GM19043 (cell line): ENCODE measurements around the gene ASPSCR1.

ENCODE experiments used
- ATAC-seq: cut with Tn5 transposase; IDR thresholded peaks from one replicate; pipeline ENCODE4 v1.9.1; 2021; ENCODE audit warnings: low read depth; ENCODE audit not compliant: unreplicated experiment

Gene ASPSCR1

GRCh38 chr17:81958633-81959342, 18.6 kb upstream of the ASPSCR1 start:
- ATAC-seq = no peak

DNA sequence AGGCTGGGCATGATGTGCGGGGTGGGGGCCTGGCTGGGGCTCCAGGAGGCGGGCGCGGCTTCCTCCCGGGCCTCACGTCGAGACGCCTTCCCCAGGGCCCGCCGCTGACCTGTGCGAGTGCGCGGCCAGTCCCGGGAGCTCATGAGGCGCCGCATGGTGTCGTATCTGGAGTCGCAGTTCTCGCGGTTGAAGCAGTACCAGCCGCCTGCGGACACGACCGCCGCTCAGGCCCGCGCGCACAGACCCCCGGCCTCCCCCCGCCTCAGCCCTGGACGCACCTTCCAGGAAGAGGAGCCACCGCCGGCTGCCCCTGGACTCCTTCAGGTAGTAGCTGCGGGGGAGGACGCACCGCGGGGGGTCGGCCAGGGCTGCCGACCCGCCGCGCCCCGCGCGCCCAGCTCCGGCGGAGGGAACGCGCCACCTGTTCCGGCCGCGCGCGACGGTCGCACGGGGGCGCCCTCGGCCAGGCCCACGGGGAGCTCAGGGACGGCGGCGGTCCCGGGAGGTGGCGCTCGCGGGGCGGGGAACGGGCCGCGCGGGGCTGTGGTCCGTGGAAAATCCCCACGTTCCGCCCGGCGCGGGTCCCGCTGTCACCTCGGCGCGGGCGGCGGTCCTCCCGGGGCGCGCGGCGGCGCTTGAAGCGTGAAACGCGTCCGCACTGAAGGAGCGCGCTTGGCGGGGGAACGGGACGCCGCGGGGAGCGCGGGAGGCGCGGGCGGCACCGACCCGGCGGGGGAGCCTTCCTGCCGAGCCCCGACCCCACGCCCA, 17.9 kb upstream of the ASPSCR1 start:
- ATAC-seq = no peak

DNA sequence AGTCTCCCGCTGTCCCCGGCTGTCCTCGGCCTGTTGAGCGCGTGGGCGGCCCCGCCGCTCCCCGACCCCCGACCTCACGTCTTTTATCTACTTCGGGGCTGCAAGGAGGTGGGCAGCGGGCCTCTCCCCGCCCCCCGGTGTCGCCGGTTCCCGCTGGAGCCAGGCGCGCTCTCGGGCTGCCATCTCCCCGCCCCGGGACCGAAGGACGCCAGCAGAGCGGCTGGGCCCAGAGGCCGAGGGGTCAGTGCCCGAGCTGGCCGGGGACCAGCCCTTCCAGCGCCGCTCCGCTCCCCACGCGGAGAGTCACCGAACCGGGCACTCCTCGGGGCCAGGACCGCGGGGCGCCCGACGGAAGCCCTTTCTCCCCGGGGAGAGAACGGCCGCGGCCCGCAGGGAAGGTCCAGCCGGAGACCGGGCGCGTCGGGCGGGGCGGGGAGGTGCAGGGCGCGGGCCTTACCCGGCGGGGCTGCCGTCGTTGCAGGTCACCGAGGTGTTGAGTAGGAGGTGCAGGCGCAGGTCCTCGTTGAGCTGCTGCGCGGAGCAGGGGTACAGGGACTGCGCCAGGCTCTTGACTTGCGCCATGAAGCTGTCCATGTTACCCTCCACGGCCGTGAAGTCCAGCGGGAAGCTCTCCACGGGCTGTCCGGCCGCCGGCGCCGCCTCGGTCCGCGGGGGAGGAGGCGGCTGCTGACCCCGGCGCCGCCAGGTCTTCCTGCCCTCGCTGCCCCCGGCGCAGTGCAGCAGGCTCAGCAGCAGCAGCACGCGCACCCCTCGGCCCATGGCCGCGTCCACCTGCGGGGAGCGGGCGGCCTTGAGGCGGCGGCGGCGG, 17.1 kb upstream of the ASPSCR1 start:
- ATAC-seq = no peak

- ATAC-seq = no peak
These were observed 16.3 kb upstream of the ASPSCR1 start, which contains the start of gene NOTUM for GRCh38 chr17:81961087-81961511. NOTUM (minus strand) TSS chr17:81961187; CDS start chr17:81960909, 278 bp downstream.

DNA sequence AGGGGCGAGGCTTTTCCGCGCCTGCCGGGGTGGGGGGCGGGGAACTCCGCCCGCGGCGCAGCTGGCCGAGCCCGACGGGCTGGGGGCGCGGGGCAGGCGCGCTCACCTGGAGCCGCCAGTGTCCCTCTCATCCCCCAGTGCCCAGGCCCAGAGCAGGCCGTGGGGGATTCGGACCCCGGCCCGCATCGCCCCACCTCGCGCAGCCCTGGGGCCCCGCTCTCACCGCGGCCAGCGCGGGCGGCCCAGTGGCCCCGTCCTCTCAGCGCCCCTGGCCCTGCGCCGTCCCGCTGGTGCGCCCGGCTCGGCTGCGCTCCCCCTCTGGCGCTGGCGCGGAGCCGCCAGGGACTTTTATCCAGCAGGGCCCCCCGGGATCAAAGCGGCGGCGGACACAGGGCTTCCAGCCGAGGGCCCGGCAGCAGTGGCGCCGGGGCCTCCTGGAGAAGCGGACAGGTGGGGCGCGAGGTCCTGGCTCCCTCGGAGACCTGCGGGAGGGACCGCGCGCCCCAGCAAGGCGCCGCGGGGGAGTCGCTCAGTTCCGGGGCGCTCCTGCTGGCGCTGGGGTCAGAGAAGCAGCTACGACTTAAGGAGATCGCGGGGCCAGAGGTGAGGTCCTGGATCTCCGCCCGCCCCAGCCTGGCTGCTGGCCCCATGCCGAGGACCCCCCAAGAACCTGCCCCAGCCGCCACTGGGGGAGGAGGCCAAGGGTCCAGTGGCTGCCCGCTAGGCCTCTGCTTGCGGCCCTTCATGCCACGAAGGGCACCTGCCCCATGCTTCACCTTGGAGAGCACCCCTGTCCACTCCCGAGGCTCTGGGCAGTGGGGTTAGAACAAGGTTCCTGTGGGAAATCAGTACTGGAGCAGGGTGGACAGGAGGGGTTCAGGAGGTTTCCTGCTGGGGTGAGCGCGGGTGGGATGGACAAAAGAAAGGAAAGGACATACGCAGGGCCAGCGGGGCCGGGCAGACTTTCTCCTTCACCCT, 15.6 kb upstream of the ASPSCR1 start:
- ATAC-seq = no peak

DNA sequence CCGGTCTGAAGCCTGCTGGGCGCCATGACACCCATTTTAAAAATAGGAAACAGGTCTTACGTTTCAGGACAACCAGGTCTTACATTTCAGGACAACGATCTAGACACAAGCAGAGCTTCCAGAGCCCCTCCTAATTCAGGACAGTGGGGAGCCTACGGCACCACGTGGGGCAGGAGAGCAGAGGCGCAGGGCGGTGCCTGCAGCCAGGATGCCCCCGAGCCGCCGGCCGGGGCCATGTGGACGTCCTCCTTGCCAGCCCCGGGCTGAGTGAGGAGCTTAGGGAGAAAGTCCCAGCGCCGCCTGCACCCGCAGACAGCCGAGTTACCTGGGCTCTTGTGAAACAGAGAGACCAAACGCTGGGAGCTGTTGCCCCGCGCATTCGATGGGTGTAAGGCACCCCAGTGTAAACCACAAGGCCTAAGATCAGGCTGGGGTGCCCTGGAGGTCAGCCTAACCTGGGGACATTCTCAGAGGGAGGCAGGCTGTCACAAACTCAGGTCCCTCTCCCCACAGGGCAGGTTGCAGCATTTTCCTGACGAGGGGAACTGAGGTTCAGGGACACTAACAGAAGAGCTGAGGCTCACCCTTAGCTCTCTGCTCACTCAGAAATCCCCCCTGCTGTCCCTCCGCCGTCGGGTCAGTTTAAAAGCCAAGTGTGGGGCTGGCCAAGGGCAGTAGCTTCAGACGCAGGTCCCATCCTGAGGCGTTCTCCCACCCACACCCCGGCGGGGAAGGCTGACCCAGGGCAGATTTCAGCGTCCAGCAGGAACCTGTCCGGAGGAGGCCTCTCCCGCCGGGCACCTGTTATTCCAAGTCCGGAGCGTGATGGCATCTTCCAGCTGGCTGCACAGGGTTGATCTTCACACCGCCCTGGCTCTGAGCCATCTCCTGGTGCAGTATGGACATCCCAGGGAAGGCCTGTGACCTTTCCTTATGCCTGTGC, 14.7 kb upstream of the ASPSCR1 start:
- ATAC-seq = no peak

DNA sequence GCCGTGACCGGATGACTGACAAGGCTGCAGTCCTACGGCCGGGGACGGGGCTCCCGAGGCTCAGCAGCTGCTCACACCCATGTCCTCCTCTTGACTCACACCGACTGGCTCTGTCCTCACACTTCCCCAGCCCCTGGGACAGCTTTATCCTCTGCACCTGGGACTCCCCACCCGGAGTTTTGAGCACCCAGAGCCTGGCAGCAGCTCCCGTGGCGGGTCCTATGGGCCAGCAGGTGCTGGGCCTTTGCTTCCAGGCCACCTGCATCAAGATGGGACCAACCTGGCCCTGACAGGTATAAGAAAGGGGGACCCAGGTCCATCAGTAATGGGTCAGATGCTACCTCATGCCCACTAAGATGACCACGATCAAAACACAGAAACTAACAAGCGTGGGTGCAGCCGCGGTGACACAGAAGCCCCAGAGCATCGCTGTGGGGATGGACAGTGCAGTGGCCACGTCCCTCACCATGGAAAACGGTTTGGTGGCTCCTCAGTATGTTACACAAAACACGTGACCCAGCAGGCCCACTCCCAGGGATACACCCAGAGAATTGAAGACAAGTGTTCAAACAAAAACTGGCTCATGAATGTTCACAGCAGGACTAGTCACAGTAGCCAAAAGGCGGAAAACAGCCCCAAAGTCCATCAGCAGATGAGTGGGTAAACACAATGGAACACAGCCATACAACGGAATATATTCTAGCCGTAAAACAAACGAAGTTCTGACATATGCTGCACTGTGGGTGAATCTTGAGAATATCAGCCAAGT, 13.2 kb upstream of the ASPSCR1 start:
- no peak for ATAC-seq

DNA sequence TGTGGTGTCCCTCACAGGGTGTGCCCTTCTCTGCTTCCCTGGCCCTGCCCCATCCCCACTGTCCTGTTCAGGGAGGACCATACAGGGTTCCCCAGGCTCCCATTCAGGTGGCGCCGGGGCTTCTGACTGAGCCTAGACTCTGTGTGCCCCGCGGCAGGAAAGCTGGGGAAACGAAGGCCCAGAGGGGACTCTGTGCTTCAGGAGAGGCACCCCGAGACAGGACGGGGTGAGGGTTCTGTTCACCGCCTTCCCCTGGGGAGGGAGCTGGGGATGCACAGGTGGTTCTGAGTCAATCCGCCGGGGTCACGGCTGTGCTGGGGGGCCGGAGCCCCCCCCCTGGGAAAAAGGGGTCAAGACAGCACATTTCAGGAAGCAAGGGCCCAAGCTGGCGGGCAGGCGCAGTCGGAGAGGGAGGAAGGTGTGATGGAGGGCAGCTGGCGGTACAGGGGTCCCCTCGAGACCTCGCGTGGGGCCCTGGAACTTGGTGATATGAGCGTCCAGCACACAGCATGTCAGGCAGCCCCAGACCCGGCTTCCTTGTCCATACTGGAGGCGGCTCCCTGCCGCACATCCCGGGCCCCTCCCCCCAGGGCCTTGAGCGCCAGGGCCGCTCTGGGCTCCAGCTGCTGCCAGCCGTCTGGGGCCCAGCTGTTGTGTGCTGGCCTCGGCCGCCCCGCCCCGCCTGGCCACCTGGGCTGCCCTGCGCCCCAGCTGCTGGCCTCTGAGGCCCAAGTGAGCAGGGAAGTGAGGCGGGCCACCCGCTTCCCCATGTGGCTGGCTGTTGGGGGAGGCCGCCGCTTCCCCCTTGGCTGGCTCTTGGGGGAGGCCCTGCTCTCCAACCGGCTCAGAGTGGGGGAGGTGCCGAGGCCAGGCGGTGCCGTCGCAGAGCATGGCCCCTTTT, 10.8 kb upstream of the ASPSCR1 start:
- ATAC-seq = no peak

DNA sequence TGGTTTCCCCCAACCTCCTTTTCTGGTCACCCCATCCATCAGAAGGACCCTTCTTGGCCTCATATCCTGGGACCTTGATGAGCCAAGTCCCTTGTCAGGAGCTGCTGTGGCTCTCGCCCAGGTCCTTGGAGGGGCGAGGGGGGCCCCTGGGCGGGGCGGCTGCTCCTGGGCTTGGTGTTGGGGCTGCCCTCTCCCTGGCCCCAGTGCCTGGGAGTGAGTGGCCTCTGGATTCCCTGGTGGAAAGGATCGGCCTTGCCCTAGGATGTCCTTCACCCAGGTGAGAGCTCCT, 10.2 kb upstream of the ASPSCR1 start:
- ATAC-seq = no peak

DNA sequence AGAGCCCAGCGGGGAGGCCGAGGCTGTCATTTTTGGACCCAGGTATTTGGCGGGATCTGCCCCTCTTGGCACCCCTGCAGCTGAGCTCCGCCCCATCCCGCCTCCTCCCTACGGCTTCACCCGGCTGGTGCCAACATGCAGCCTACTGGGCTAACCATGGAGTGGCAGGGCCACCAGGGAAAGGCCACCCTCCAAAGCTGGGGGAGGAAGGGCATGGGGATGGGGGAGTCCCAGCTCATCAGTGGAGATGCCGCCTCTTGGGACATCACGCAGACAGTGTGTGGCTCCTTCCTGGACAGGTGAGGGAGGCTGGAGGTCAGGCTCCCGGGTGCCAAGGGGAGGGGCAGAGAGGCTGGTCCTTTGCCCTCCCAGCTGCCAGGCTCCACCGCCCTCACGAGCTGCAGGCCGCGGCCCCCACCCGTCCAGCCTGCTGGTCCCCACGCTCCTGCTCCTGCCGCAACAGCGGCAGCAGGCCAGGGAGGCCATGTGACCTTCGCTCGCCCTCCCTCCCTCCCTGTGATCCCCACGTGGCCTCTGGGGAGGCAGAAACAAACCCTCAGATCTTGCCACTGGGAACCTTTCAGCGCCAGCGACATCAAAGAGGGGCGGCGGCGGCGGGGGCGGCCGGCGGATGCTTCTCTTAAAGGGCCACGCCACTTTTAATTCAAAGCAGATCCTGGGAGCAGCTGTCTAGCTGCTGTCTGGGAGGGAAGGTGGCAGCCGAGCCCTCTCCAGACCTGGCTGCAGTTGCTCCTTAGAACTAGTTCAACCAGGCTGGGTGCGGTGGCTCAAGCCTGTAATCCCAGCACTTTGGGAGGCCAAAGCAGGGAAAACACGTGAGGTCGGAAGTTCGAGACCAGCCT, 9.7 kb upstream of the ASPSCR1 start:
- ATAC-seq = no peak

GRCh38 chr17:81968396-81968745, 9.1 kb upstream of the ASPSCR1 start:
- no peak for ATAC-seq

- no peak for ATAC-seq
These were observed 8.3 kb upstream of the ASPSCR1 start for GRCh38 chr17:81968850-81969812.

DNA sequence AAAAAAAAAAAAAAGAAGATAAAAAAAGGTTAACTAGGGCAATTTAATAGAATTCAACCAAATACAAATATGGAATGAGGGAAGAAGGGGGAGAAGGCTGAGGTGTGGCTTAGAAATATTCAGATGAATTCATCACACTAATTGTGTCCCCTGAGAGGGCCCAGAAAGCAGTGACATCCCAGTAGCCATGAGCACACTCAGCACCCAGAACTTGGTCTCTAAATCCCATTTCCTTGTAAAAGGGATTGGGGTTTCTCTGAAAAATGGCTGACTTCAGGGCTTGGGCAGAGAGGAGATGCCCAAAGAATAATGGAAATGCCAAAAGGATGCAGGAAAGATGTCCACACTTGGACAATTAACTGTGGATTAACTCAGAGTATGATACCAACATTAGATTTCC, 4.0 kb upstream of the ASPSCR1 start:
- no peak for ATAC-seq

GRCh38 chr17:81976332-81977210, 858 bp upstream of the ASPSCR1 start:
- ATAC-seq = no peak
